ENCODE results near the gene FERMT1. TPM values are rescaled to one million over a fixed set of nuclear protein-coding genes. Genes with fewer than 3 reads are reported as not detected.

Gene FERMT1
- total RNA-seq, 4 donors from 2014 or later: 0.16 to 0.51 (median 0.22) TPM; not detected in 1

DNA sequence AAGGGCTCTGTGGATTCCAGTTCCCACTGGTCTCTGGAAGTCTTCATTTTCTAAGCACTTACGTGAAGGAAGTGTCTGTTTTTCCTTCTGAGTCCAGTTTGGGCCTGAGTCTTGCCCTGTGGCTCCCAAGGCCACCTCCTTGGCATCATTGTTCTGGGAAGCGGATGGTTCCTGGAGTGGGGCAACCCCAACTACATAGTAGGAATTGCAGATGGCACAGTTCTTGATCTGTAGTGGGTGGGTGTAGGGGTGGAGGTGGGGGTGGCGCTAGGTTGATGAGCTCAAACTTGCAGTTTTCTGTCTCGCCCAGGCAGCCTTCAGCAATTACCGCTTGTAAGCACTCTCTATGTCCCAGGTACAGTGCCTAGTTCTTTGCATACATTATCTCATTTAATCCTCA is 7.2 kb upstream of the FERMT1 start:
- TF ChIP-seq, protein P1, sequence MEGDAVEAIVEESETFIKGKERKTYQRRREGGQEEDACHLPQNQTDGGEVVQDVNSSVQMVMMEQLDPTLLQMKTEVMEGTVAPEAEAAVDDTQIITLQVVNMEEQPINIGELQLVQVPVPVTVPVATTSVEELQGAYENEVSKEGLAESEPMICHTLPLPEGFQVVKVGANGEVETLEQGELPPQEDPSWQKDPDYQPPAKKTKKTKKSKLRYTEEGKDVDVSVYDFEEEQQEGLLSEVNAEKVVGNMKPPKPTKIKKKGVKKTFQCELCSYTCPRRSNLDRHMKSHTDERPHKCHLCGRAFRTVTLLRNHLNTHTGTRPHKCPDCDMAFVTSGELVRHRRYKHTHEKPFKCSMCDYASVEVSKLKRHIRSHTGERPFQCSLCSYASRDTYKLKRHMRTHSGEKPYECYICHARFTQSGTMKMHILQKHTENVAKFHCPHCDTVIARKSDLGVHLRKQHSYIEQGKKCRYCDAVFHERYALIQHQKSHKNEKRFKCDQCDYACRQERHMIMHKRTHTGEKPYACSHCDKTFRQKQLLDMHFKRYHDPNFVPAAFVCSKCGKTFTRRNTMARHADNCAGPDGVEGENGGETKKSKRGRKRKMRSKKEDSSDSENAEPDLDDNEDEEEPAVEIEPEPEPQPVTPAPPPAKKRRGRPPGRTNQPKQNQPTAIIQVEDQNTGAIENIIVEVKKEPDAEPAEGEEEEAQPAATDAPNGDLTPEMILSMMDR (IDR thresholded peaks at IDR 0.05; ENCODE audit: low read depth): no peak

DNA sequence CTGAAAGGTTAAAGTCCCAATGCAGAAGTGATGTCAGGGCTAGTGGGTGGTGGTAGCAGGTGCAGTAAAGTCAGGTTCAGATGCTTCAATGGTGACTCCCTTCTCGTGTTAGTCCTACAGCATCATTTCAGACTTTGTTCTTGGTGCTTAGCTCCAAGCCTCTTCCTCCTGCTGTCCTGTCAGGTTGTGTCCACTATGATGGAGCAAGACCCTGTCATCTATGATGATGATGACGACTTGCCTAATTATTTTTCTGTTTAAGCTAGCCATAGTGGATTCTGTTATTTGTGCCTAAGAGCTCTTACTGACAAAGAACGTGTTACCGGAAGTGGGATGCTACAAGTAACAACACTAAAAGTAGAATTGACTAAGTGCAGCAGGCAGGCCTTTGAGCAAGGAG is 5.0 kb upstream of the FERMT1 start:
- TF ChIP-seq, protein P1 (IDR thresholded peaks at IDR 0.05; ENCODE audit: low read depth): no peak

DNA sequence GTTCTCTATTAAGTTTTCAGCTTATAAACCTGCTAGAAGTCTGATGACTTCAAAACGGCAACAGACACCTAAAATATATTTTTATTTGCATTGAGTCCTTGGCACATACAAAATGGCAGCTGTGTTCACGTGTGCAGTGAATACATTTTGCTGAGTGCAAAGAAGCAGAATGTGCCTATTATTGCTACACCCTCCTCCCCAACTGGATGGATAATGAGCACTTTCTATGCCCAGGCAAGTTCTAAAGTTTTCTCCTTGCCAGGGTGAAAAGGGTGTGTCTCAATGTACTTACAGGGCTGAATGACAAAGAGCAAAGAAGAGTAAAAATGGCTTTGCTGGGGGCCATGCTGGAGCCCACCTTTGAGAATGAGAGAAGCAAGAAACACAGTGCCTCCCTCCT is 4.0 kb upstream of the FERMT1 start:
- TF ChIP-seq, protein P1 (IDR thresholded peaks at IDR 0.05; ENCODE audit: low read depth): no peak

DNA sequence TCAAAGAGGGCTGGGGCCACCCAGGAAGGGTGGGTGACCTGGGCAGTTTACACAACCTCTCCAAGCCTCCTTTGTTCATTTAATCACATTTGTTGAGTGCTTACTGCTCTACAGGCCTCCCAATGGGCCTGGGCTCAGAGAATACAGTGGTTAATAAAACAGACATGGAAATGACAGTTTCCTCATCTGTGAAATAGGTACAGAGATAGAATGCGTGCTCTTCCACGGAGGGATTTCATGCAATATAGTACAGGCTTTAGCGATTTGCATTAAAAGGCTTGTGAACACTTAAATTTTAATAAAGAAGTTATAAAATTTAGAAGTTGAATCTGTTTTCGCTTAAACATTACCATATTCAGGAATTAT is 802 bp upstream of the FERMT1 start:
- TF ChIP-seq, protein P1 (IDR thresholded peaks at IDR 0.05; ENCODE audit: low read depth): no peak

DNA sequence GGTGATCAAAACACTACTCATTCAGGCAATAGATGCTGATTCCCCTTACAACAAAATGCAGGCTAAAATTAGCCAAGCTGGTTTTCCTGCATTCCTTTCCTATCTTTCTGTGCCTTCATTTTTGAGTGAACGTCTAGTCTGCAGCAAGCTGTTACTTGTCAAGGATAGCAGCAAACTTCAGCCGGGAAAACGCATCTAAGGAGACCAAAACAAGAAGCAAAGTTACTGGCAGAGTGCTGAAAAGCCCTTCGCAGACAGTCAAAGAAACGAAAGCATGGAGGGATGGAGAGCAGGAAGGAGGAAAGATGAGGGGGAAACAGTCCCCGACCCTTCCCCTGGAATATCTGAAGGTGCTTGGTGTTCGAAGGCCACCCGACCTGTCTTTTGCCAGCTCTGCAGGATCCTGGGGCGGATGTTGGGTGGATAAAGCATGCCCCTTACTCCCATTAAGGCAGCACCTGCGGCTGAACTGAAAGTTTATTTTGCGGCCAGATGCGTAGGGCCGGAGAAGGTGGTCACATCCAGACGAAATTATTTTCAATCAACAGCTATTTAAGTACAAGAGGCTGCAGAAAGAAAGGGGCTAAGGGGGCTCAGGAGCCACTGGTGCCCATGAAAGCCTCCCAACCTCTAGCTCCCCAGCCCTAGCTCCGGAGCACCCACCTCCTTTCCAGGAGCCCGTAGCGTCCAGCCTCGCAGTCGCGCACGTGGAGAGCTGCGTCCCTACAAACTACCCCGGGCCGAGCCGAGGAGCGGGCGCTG is 538 bp downstream of the FERMT1 start:
- TF ChIP-seq, protein P1 (IDR thresholded peaks at IDR 0.05; ENCODE audit: low read depth): no peak

DNA sequence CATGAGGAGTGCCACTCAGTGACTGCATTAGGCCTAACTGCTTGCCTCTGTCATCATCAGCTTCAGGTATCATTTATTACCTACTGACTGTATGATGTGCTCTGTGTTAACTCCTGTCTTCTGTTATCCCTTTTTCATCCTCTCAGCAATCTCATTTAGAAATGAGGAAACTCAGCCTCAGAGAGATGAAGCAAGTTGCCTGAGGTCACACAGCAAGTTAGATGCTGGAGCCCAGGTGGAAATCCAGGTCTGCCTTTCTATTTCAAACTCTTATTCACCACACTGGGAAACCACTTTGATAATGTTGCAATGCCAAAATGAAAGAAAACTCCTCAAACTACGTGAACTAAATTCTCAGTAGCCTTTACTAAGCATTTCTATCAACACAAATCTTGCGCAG is 1.3 kb downstream of the FERMT1 start:
- TF ChIP-seq, protein P1 (IDR thresholded peaks at IDR 0.05; ENCODE audit: low read depth): no peak

DNA sequence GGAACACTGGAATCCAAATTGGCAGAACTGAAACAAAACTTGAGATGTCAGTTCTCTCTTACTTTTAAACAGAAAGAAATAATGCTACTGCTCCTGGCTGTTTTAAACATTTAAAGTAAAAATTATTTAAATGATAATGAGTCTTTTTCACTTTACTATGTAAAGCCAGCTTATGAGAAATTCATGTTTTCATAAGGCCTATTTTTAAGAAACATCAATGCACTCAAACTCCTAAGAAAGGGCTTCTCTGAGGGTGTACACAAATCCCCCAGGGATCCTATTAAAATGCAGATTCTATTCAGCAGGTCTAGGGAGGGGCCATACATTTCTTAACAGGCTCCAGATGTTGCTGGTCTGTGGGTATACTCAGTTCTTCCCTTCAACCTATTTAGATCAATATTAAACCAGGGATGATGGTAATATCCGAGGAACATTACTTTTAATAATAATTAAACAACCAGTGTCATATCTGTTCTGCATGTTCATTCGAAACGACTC is 2.3 kb downstream of the FERMT1 start:
- TF ChIP-seq, protein P1 (IDR thresholded peaks at IDR 0.05; ENCODE audit: low read depth): no peak

Measured in subcutaneous adipose tissue (tissue), 4 donors.